Mononuclear cell (primary cell): ENCODE measurements around the gene ALK. TPM values are rescaled to one million over a fixed set of nuclear protein-coding genes. Genes with fewer than 3 reads are reported as not detected.
"Not testable (repeated sequence)": the region's sequence is repeated elsewhere in the genome, so short reads cannot be mapped to it uniquely, and the experiment has no call there.

Experiments
- H3K27me3 ChIP-seq: 2 replicates; pipeline ENCODE4 v1.6.0; 2011; ENCODE audit warnings: low read length, control low read depth; ENCODE audit not compliant: insufficient read depth
- H3K4me1 ChIP-seq: 2 replicates; pipeline ENCODE4 v1.5.1; 2011; ENCODE audit warnings: mild to moderate bottlenecking, low read length, control low read depth; ENCODE audit not compliant: insufficient read depth
- H3K4me3 ChIP-seq: 2 replicates; pipeline ENCODE4 v1.5.1; 2011; ENCODE audit warnings: mild to moderate bottlenecking, low read length, moderate library complexity
- H3K9me3 ChIP-seq: 2 replicates; pipeline ENCODE4 v1.5.1; 2011; ENCODE audit warnings: low read depth, mild to moderate bottlenecking, control low read depth, low read length
- total RNA-seq: library from RNA; depleted of rRNA; stranded (reverse); fragments of >200 nt; gene quantifications from one replicate; pipeline ENCODE4 v1.2.3, GENCODE V29; 2012

Gene ALK
- total RNA-seq, 1 donor: not detected

- no peaks in the 10 kb centered on the region for H3K4me1 ChIP-seq
- H3K9me3 ChIP-seq: peaks cover 7% of the 10 kb centered on the region
- H3K4me3 ChIP-seq: no peak overlapping the region
- H3K27me3 ChIP-seq: no peaks in the 10 kb centered on the region
These were observed 83.5 kb downstream of the ALK start for GRCh38 chr2:29837925-29838324.

GRCh38 chr2:29834624-29835023, 86.8 kb downstream of the ALK start:
- Histone ChIP-seq H3K4me3 (no peak overlapping the region), H3K27me3 (no peaks in the 10 kb centered on the region), H3K4me1 (no peaks in the 10 kb centered on the region), H3K9me3 (peaks cover 7% of the 10 kb centered on the region)

- H3K9me3 ChIP-seq: peaks cover 7% of the 10 kb centered on the region
- H3K4me3 ChIP-seq: no peak overlapping the region
- H3K27me3 ChIP-seq: no peaks in the 10 kb centered on the region
- H3K4me1 ChIP-seq: no peaks in the 10 kb centered on the region
These were observed 87.3 kb downstream of the ALK start for GRCh38 chr2:29834036-29834540.

GRCh38 chr2:29831560-29831959, 89.8 kb downstream of the ALK start:
- Histone ChIP-seq H3K9me3 (no peaks in the 10 kb centered on the region), H3K27me3 (no peaks in the 10 kb centered on the region), H3K4me3 (no peak overlapping the region), H3K4me1 (no peaks in the 10 kb centered on the region)

- Histone ChIP-seq H3K4me3 (no peak overlapping the region), H3K27me3 (no peaks in the 10 kb centered on the region), H3K4me1 (no peaks in the 10 kb centered on the region), H3K9me3 (no peaks in the 10 kb centered on the region)
These were observed 91.5 kb downstream of the ALK start for GRCh38 chr2:29829841-29830240.

GRCh38 chr2:29824145-29824544, 97.2 kb downstream of the ALK start:
- not testable (repeated sequence) for H3K27me3 ChIP-seq, H3K9me3 ChIP-seq, H3K4me1 ChIP-seq, H3K4me3 ChIP-seq

- no peaks in the 10 kb centered on the region for H3K9me3 ChIP-seq
- no peaks in the 10 kb centered on the region for H3K27me3 ChIP-seq
- H3K4me3 ChIP-seq: no peak overlapping the region
- no peaks in the 10 kb centered on the region for H3K4me1 ChIP-seq
These were observed 99.8 kb downstream of the ALK start for GRCh38 chr2:29821591-29821990.

GRCh38 chr2:29819570-29819969, 101.8 kb downstream of the ALK start:
- Histone ChIP-seq H3K27me3 (no peaks in the 10 kb centered on the region), H3K9me3 (no peaks in the 10 kb centered on the region), H3K4me3 (no peak overlapping the region), H3K4me1 (no peaks in the 10 kb centered on the region)

- Histone ChIP-seq H3K4me3 (no peak overlapping the region), H3K9me3 (no peaks in the 10 kb centered on the region), H3K4me1 (no peaks in the 10 kb centered on the region), H3K27me3 (no peaks in the 10 kb centered on the region)
These were observed 103.3 kb downstream of the ALK start for GRCh38 chr2:29817801-29818680.

GRCh38 chr2:29817299-29817698, 104.1 kb downstream of the ALK start:
- Histone ChIP-seq H3K4me1 (no peaks in the 10 kb centered on the region), H3K9me3 (no peaks in the 10 kb centered on the region), H3K27me3 (no peaks in the 10 kb centered on the region), H3K4me3 (no peak overlapping the region)

- Histone ChIP-seq H3K4me1 (no peaks in the 10 kb centered on the region), H3K4me3 (no peak overlapping the region), H3K9me3 (no peaks in the 10 kb centered on the region), H3K27me3 (no peaks in the 10 kb centered on the region)
These were observed 104.7 kb downstream of the ALK start for GRCh38 chr2:29816651-29817050.

- no peaks in the 10 kb centered on the region for H3K4me1 ChIP-seq
- no peaks in the 10 kb centered on the region for H3K27me3 ChIP-seq
- no peaks in the 10 kb centered on the region for H3K9me3 ChIP-seq
- H3K4me3 ChIP-seq: no peak overlapping the region
These were observed 110.0 kb downstream of the ALK start for GRCh38 chr2:29811378-29811777.

- Histone ChIP-seq H3K9me3 (no peaks in the 10 kb centered on the region), H3K27me3 (no peaks in the 10 kb centered on the region), H3K4me1 (no peaks in the 10 kb centered on the region), H3K4me3 (no peak overlapping the region)
These were observed 110.4 kb downstream of the ALK start for GRCh38 chr2:29810956-29811355.

- Histone ChIP-seq H3K4me1 (no peaks in the 10 kb centered on the region), H3K4me3 (no peak overlapping the region), H3K27me3 (no peaks in the 10 kb centered on the region), H3K9me3 (no peaks in the 10 kb centered on the region)
These were observed 113.1 kb downstream of the ALK start for GRCh38 chr2:29808321-29808720.

GRCh38 chr2:29807082-29807481, 114.3 kb downstream of the ALK start:
- no peaks in the 10 kb centered on the region for H3K4me1 ChIP-seq
- H3K4me3 ChIP-seq: no peak overlapping the region
- no peaks in the 10 kb centered on the region for H3K27me3 ChIP-seq
- no peaks in the 10 kb centered on the region for H3K9me3 ChIP-seq

GRCh38 chr2:29806461-29806860, 114.9 kb downstream of the ALK start:
- Histone ChIP-seq H3K9me3 (no peaks in the 10 kb centered on the region), H3K27me3 (no peaks in the 10 kb centered on the region), H3K4me1 (no peaks in the 10 kb centered on the region), H3K4me3 (no peak overlapping the region)
